K562 (cell line): ENCODE measurements around the gene FMNL2. TPM values are rescaled to one million over a fixed set of nuclear protein-coding genes. Genes with fewer than 3 reads are reported as not detected.

Source experiments
- ATAC-seq: fragments of 200-7000 bp; cut with Tn5 transposase; 3 replicates; pipeline ENCODE4 v1.9.1; 2020; ENCODE audit warnings: moderate library complexity
- BruUV-seq: library from RNA; stranded (reverse); fragments of 400-500 nt; replicated peaks from 2 replicates; lab custom pipeline; 2021; lab: Mats Ljungman, UMichigan
- CTCF ChIA-PET: fragments of 300-600 bp; formaldehyde crosslinking; extraction: SDS; loops from one replicate; lab custom pipeline; 2021; ENCODE audit warnings: low intra/inter-chr PET ratio; lab: Yijun Ruan, JAX
- POLR2A ChIA-PET: fragments of 300-600, 350-650 bp; sonication (Branson Sonifier 250); formaldehyde crosslinking; extraction: SDS; loops from one replicate; lab custom pipeline; 2021; ENCODE audit warnings: antibody characterized with exemption, inconsistent platforms; lab: Yijun Ruan, JAX
- DNase-seq, 4 experiments: peaks; one replicate each; pipeline versions ENCODE4 v3.0.0 to v3.0.0-alpha.2; 2011 to 2018; ENCODE audit warnings: low spot score in 3 of 4, mixed read lengths in 3 of 4; ENCODE audit errors: extremely low read depth in 1 of 4
- FAIRE-seq: peaks from 2 replicates; lab custom pipeline; 2011; peaks lifted over from hg19 to GRCh38; lab: Jason Lieb, UNC
- H2AFZ ChIP-seq: 2 replicates; pipeline ENCODE4 v1.6.0; 2011; ENCODE audit warnings: low read depth, low read length, control low read depth, inconsistent platforms
- H3K27ac ChIP-seq: fragments of 200-600 bp; 3 replicates; pipeline ENCODE4 v1.8.0; 2011; ENCODE audit warnings: low read depth, mild to moderate bottlenecking, control low read depth, inconsistent platforms, low read length, moderate library complexity, mixed read lengths; ENCODE audit errors: extremely low read depth
- H3K27me3 ChIP-seq, 2 experiments: fragments of 300-600 bp in 1 of 2; 2 replicates in 1 of 2; 3 replicates in 1 of 2; pipeline versions ENCODE4 v1.6.0 to v1.8.0; 2011; ENCODE audit warnings: inconsistent platforms in 2 of 2, low read length in 2 of 2, mild to moderate bottlenecking in 1 of 2, mixed read lengths in 1 of 2, moderate library complexity in 1 of 2; ENCODE audit not compliant: control insufficient read depth in 2 of 2, insufficient read depth in 2 of 2
- H3K36me3 ChIP-seq: fragments of 300-600 bp; 3 replicates; pipeline ENCODE4 v1.8.0; 2011; ENCODE audit warnings: mild to moderate bottlenecking, low read length, inconsistent platforms; ENCODE audit not compliant: control insufficient read depth, insufficient read depth
- H3K4me1 ChIP-seq, 2 experiments: fragments of 200-600 bp in 1 of 2; replicated peaks in 1 of 2; 2 replicates in 1 of 2; 3 replicates in 1 of 2; pipeline versions ENCODE4 v1.5.1 to v1.8.0; 2011; ENCODE audit warnings: inconsistent platforms in 2 of 2, low read length in 2 of 2, mild to moderate bottlenecking in 1 of 2, mixed read lengths in 1 of 2, moderate library complexity in 1 of 2; ENCODE audit not compliant: control insufficient read depth in 2 of 2, insufficient read depth in 2 of 2
- H3K4me2 ChIP-seq: 2 replicates; pipeline ENCODE4 v1.6.1; 2011; ENCODE audit warnings: low read length, control low read depth, inconsistent platforms, mixed read lengths; ENCODE audit not compliant: insufficient read depth
- H3K4me3 ChIP-seq: fragments of 200-600 bp; sonication (generic), shearing (Covaris generic); 2 replicates; pipeline ENCODE4 v1.5.1; 2016; ENCODE audit warnings: control low read depth, inconsistent platforms
- H3K79me2 ChIP-seq: fragments of 200-600 bp; 3 replicates; pipeline ENCODE4 v1.8.0; 2011; ENCODE audit warnings: low read length, inconsistent platforms; ENCODE audit not compliant: control insufficient read depth, insufficient read depth
- H3K9ac ChIP-seq, 2 experiments: 2 replicates each; pipeline versions ENCODE4 v1.6.0 to v1.6.1; 2011; ENCODE audit warnings: low read depth in 2 of 2, low read length in 2 of 2, control low read depth in 1 of 2, inconsistent platforms in 1 of 2, mild to moderate bottlenecking in 1 of 2, mixed read lengths in 1 of 2; ENCODE audit not compliant: insufficient read depth in 1 of 2
- H3K9me1 ChIP-seq: one replicate; pipeline ENCODE4 v1.6.0; 2011; ENCODE audit warnings: inconsistent platforms, mild to moderate bottlenecking, low read length, moderate library complexity; ENCODE audit not compliant: control insufficient read depth, insufficient read depth
- H3K9me3 ChIP-seq: replicated peaks from 2 replicates; pipeline ENCODE4 v1.5.1; 2011; ENCODE audit warnings: low read depth, low read length, inconsistent platforms; ENCODE audit not compliant: control insufficient read depth, insufficient read depth
- H4K20me1 ChIP-seq: replicated peaks from 2 replicates; pipeline ENCODE4 v1.6.1; 2011; ENCODE audit warnings: low read length, inconsistent platforms, mixed read lengths; ENCODE audit not compliant: control insufficient read depth, insufficient read depth
- ARID2 ChIP-seq: fragments of 450-650 bp; IDR thresholded peaks from 2 replicates; pipeline ENCODE4 v1.6.1; 2017; ENCODE audit warnings: antibody characterized with exemption, mild to moderate bottlenecking
- CEBPG ChIP-seq, 3 experiments: fragments of 200-800 bp in 1 of 3; sonication (Bioruptor generic) in 1 of 3; sonication (generic) in 1 of 3; formaldehyde crosslinking in 1 of 3; IDR thresholded peaks in 2 of 3; conservative IDR thresholded peaks in 1 of 3; 2 replicates each; pipeline versions ENCODE4 v1.6.1 to v1.8.0; 2016 to 2022; ENCODE audit warnings: missing compliant biosample characterization in 2 of 3, missing genetic modification characterization in 2 of 3, mild to moderate bottlenecking in 1 of 3, missing genetic modification reagents in 1 of 3
- MEIS2 ChIP-seq: fragments of 450-650 bp; IDR thresholded peaks from 2 replicates; pipeline ENCODE4 v1.6.1; 2014; ENCODE audit warnings: mild to moderate bottlenecking; ENCODE audit not compliant: partially characterized antibody
- PATZ1 ChIP-seq: fragments of 250-450 bp; sonication (Bioruptor Pico); IDR thresholded peaks from 2 replicates; pipeline ENCODE4 v1.5.0; 2020; ENCODE audit warnings: mild to moderate bottlenecking, borderline replicate concordance
- SAP30 ChIP-seq: fragments of 200-600 bp; sonication (generic); IDR thresholded peaks from 2 replicates; pipeline ENCODE4 v1.6.1; 2012; ENCODE audit warnings: borderline replicate concordance, low read depth, mild to moderate bottlenecking, moderate library complexity, low read length, control low read depth, inconsistent platforms; ENCODE audit not compliant: insufficient read depth, poor library complexity, severe bottlenecking
- SMAD3 ChIP-seq: fragments of 450-650 bp; formaldehyde crosslinking; conservative IDR thresholded peaks from 2 replicates; pipeline ENCODE4 v1.4.0; 2020; ENCODE audit warnings: mild to moderate bottlenecking
- SMARCE1 ChIP-seq: fragments of 450-650 bp; IDR thresholded peaks from 2 replicates; pipeline ENCODE4 v1.7.1; 2016; ENCODE audit warnings: mild to moderate bottlenecking
- SRSF7 ChIP-seq: fragments of 200-400 bp; formaldehyde crosslinking; optimal IDR thresholded peaks from 2 replicates; pipeline ENCODE3; 2017; ENCODE audit warnings: mild to moderate bottlenecking, low read depth, low read length
- TAL1 ChIP-seq: fragments of 450-650 bp; IDR thresholded peaks from 2 replicates; pipeline ENCODE4 v1.6.1; 2016; ENCODE audit warnings: mild to moderate bottlenecking
- ZC3H11A ChIP-seq: IDR thresholded peaks from 2 replicates; pipeline ENCODE4 v1.6.1; 2012; ENCODE audit warnings: low read depth, low read length, improper control_type of control experiment
- ZC3H8 ChIP-seq: fragments of 450-650 bp; IDR thresholded peaks from 2 replicates; pipeline ENCODE4 v1.6.1; 2017
- ZFP1 ChIP-seq: fragments of 450-650 bp; formaldehyde crosslinking; IDR thresholded peaks from 2 replicates; pipeline ENCODE4 v1.4.0; 2020; ENCODE audit warnings: mild to moderate bottlenecking, mixed read lengths
- ZNF609 ChIP-seq: sonication (generic); formaldehyde crosslinking; IDR thresholded peaks from 2 replicates; pipeline ENCODE4 v1.8.1; 2023; ENCODE audit warnings: missing genetic modification reagents, mild to moderate bottlenecking, borderline replicate concordance
- ZNF76 ChIP-seq: fragments of 250-450 bp; sonication (Bioruptor Pico); IDR thresholded peaks from 2 replicates; pipeline ENCODE4 v1.4.0; 2020; ENCODE audit warnings: mild to moderate bottlenecking, moderate library complexity, borderline replicate concordance
- WGBS: fragments of 100-300 bp; shearing (Covaris generic); methylation state at CpG from one replicate; pipeline ENCODE4 v1.1.6; 2016; ENCODE audit warnings: low coverage, mixed read lengths; ENCODE audit not compliant: insufficient coverage; ENCODE audit errors: missing lambda C conversion rate; 5-methylcytosine and 5-hydroxymethylcytosine counted together
- in situ Hi-C: fragments of 300-500 bp; cut with MboI; formaldehyde crosslinking; loops from 4 replicates; pipeline ENCODE4 v1.15.0; 2018; ENCODE audit warnings: inconsistent platforms, mixed read lengths
- intact Hi-C: fragments of 100-400 bp; cut with micrococcal nuclease; formaldehyde crosslinking; loops from 2 replicates; pipeline ENCODE4 v1.14.2; 2022
- polyA plus RNA-seq, 8 experiments: library from polyadenylated mRNA; depleted of rRNA in 4 of 8; stranded (reverse) in 5 of 8; unstranded in 3 of 8; fragments of >200 nt; fragmentation: Nextera tagmentation in 2 of 8; fragmentation: Illumina TruSeq in 1 of 8; extraction: Ambion mirVana in 2 of 8; extraction: Trizol in 1 of 8; gene quantifications; 2 replicates each; pipeline versions ENCODE4 v1.2.1 to v1.2.3, GENCODE V29; 2011 to 2014; ENCODE audit warnings: inconsistent platforms in 1 of 8, missing spikeins in 1 of 8
- total RNA-seq, 7 experiments: library from RNA; depleted of rRNA in 6 of 7; stranded (reverse); fragments of >200 nt in 6 of 7; fragmentation: Illumina TruSeq in 2 of 7; extraction: Trizol in 2 of 7; gene quantifications; 2 replicates each; pipeline versions ENCODE4 v1.2.1 to v1.2.3, GENCODE V29; 2011 to 2021; ENCODE audit warnings: low replicate concordance in 1 of 7
- TF ChIP-seq, protein P1 (sequence below): fragments of 450-650 bp; formaldehyde crosslinking; conservative IDR thresholded peaks from 2 replicates; pipeline ENCODE4 v1.4.0; 2022; ENCODE audit warnings: mild to moderate bottlenecking, missing genetic modification characterization

FMNL2 gene
- total and polyA plus RNA-seq, 9 of the 15 experiments (the other 6 are each of a cell fraction or from before 2014, with no cell fraction given) = 0.15 to 0.49 (median 0.24) TPM; not detected in 1

DNA sequence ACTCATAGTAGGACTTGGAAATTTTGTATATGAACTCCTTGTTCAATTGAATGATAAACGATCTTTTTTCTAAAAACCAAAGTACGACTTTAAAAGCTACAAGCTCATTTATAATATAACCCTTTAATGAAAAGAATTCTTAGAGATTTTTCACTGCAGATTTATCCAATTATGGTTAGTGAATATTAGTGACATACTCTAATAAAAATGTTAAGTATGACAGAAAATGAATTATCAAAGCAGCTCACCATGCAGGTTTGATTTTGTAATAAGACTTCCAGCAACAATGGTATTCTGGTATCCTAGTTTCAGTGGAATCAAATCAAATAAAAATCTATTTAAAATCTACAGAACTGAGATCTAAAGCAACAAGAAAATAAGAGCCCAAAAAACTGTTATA lies 343.8 kb downstream of the FMNL2 start:
- POLR2A ChIA-PET = no interaction called here
- intact Hi-C loops = no loop called here
- TF ChIP-seq CEBPG (CRISPR knock-in tag; IDR thresholded peaks at IDR 0.05) (no peak), CEBPG (tag; conservative IDR thresholded peaks at IDR 0.05 in 1 of 2, IDR thresholded peaks at IDR 0.05 in 1 of 2) (no peak), PATZ1 (CRISPR knock-in tag) (no peak), SMAD3 (CRISPR knock-in tag) (no peak), ARID2 (no peak), MEIS2 (no peak), ZFP1 (CRISPR knock-in tag) (no peak), SRSF7 (no peak), SAP30 (no peak), SMARCE1 (no peak), ZC3H11A (no peak), ZC3H8 (no peak), TAL1 (no peak), ZNF609 (no peak), ZNF76 (CRISPR knock-in tag) (no peak)
- TF ChIP-seq, protein P1, sequence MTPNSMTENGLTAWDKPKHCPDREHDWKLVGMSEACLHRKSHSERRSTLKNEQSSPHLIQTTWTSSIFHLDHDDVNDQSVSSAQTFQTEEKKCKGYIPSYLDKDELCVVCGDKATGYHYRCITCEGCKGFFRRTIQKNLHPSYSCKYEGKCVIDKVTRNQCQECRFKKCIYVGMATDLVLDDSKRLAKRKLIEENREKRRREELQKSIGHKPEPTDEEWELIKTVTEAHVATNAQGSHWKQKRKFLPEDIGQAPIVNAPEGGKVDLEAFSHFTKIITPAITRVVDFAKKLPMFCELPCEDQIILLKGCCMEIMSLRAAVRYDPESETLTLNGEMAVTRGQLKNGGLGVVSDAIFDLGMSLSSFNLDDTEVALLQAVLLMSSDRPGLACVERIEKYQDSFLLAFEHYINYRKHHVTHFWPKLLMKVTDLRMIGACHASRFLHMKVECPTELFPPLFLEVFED (CRISPR knock-in tag) = no peak

More for the DNA sequence above, 343.8 kb downstream of the FMNL2 start:
- Histone ChIP-seq H3K27me3 (no peaks in the 10 kb centered on the region), H3K9ac (no peak overlapping the region), H2AFZ (no peak overlapping the region), H3K36me3 (peaks cover 97% of the 10 kb centered on the region), H3K4me2 (no peak overlapping the region), H3K27ac (no peak overlapping the region), H3K9me1 (no peaks in the 10 kb centered on the region), H3K9me3 (no peaks in the 10 kb centered on the region), H3K4me3 (no peak overlapping the region), H3K79me2 (peaks cover 19% of the 10 kb centered on the region), H4K20me1 (no peaks in the 10 kb centered on the region), H3K4me1 (no peaks in the 10 kb centered on the region)
- ATAC-seq (no peak), FAIRE-seq (no peak), DNase-seq (no peak)
- in situ Hi-C loops = no loop called here
- CTCF ChIA-PET = no interaction called here
- no TSS peak for BruUV-seq
- 94% methylated on average over 2 of the region's 2 CpGs for WGBS
